GM18505 (cell line): ENCODE results near the gene VGF.
A peak's percentile ranks its signal among the peaks of the same experiment; 100 is the strongest.
"Not testable (repeated sequence)": the region's sequence is repeated elsewhere in the genome, so short reads cannot be mapped to it uniquely, and the experiment has no call there.

Experiments
- ATAC-seq: cut with Tn5 transposase; IDR thresholded peaks from one replicate; pipeline ENCODE4 v1.9.1; 2021; ENCODE audit not compliant: unreplicated experiment
- POLR2A ChIP-seq: IDR thresholded peaks from 4 replicates; pipeline ENCODE4 v1.6.1; 2011; ENCODE audit warnings: borderline replicate concordance; ENCODE audit not compliant: insufficient read depth, insufficient read length; ENCODE audit errors: extremely low read depth

VGF gene

DNA sequence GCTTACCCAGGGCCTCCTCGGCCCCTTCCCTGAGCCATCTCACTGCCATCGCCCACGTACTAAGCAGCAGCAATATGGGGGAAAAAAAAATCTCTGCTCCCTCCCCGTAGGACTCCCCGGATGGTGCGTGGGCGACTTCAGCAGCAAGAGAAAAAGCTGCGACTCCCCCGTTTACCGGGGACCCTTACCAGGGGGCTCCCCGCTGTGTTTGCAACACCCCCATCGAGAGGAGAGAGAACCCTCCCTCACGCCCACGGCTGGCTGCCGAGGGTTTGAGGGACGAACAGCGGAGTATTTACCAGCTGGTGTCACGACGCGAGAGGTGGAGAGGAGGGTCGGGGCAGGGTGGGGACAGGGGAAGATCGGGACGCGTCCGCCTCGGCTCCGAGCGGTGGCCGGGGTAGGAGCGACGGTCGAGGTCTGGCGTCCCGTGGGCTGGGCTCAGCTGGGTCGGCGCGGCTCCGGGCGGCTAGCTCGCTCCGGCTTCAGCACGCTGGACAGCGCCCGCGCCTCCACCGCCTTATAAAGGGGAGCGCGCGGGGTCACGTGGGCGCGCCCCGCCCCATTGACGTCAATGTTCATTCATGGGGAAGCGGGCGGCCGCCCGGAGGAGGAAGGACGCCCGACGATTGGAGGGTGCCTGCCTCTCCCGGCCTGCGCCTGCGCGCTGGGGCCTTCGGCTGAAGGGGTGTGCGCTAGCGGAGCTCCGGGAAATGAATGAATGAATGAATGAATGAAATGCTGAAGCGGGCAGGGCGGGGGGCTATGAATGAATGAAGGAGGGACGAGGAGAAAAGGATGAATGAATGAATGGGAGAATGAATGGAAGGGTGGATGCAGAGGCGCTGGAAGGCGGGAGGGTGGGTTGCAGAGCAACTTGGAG lies at the start of gene VGF:
VGF (minus strand) TSS at position 495 of the 883 bp plus-strand sequence. CDS start 726 bp downstream, outside the sequence.
- TF ChIP-seq POLR2A: no peak
- ATAC-seq: peak; percentile 66

DNA sequence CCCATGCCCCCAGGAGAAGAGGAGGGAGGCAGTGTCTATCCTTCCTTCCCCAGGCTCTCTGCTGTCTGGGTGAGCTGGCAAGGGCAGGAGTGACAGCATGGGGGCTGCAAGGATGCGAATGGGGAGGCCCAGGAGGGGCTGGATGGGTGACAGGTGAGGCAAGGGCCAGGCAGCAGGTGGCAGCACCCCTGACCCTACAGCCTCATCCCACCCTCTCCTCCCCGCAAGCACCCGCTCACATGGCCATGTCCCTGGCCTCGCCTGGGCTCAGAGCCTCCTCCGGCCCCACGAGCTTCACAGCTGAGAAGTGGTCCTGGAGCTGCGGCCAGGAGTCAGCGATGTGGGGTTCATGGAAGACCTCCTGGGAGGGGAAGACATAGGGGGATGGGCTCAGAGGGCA lies 46.6 kb upstream of the VGF start:
- TF ChIP-seq POLR2A: no peak

DNA sequence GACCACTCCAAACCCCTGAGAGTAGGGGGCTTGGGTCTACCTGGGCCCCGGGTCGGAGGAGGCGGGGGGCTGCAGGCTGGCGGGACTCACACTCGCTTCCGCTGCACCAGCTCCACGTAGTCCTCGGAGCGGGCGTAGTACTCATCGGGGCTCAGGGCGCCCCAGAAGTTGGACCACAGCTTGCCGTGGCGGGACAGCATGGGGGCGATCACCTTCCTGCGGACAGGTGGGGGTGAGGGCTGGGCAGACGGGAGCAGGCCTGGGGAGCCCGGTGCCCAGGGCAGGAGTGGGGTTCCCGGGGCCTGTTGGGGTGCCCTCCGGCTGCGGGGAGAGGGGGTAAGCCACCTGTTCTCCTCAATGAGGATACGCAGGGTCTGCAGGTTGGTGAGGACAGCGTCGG lies 46.1 kb upstream of the VGF start:
- no peak for ATAC-seq
- no peak for TF ChIP-seq POLR2A

More for the DNA sequence above, 46.6 kb upstream of the VGF start:
- no peak for ATAC-seq

- no peak for ATAC-seq
- no peak for TF ChIP-seq POLR2A
Observed at GRCh38 chr7:101210143-101210542, 44.8 kb upstream of the VGF start.

- no peak for TF ChIP-seq POLR2A
- ATAC-seq: no peak
Observed at GRCh38 chr7:101208794-101209193, 43.4 kb upstream of the VGF start.

DNA sequence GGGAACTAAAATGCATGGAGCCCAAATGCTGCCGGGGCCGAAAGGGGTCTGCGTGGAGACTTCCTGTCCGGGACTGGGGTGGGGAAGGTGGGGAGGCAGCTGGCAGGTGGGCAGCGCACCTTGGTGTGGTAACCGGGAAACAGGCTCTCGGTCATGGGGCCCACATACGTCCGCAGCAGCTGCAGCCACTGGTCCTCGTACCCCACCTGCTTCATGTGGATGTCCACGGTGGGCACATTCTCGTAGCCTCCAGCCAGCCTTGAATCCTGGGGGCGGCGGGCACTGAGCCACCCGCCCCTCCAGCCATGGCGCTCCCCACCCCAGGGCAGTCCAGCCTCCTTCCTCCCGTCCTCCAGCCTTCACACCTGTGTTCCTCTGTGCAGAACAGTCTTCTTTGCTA lies 42.1 kb upstream of the VGF start:
- TF ChIP-seq POLR2A: no peak
- no peak for ATAC-seq

DNA sequence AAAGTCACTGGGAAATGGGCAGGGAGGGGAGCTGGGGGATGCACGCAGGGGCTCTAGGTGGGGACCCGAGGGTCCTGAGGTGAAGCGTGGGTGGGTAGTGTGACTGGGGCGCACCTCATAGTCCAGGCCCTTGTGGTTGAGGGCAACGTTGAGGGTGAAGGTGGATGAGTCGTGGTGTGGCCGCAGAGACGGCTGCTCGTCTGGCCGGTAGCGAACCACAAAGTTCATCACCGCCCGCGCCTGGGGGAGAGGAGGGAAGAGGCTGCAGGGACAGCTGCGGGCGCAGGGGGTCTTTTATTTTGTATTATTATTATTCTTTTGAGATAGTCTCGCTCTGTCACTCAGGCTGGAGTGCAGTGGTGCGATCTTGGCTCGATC lies 41.3 kb upstream of the VGF start:
- ATAC-seq: no peak
- TF ChIP-seq POLR2A: no peak

DNA sequence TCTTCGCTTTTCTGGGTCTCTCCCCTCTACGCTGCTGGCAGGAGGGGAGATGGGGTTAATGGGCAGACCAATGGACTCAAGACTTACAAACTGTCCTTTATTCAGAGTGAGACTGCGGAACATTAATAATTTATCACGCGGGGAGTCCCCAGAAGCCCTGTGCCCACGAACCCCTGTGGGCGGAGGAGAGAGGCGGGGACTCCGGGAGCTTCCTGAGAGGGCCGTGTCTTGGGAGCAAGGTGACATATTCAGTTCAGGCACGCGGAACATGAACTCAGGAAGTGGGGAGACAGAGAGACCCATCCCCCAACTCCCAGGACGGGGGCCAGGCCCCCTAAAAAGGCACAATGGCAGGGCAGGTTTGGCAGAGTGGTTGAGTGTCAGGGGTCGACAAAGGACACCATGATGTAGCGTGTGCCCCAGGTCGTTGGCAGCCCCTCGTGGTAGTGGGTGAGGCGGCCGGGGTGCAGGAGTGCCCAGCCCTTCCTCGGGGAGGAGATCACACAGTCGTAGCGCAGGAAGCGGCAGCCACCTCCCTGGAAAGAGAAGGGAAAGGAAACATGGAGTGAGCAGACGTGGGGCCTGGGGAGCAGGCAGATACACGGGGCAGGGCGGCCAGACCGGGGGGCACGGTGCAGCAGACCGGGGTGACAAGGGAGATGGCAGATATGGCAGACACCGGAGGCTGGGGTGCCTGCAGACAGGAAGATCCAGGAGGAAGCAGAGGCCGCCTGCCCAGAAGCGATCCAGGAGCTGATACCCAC lies 40.7 kb upstream of the VGF start:
- no peak for ATAC-seq
- no peak for TF ChIP-seq POLR2A

- ATAC-seq: not testable (repeated sequence)
Observed at GRCh38 chr7:101203740-101204738, 38.7 kb upstream of the VGF start.

- no peak for ATAC-seq
- TF ChIP-seq POLR2A: no peak
Observed at GRCh38 chr7:101202603-101202918, 37.2 kb upstream of the VGF start.

GRCh38 chr7:101201695-101202602 lies 36.6 kb upstream of the VGF start:
- TF ChIP-seq POLR2A: no peak
- ATAC-seq: no peak
